HG03565 (cell line): ENCODE measurements around the gene RBM47.
"Not testable (repeated sequence)": the region's sequence is repeated elsewhere in the genome, so short reads cannot be mapped to it uniquely, and the experiment has no call there.

ENCODE experiments used
- ATAC-seq: cut with Tn5 transposase; IDR thresholded peaks from one replicate; pipeline ENCODE4 v1.9.1; 2021; ENCODE audit warnings: mild to moderate bottlenecking, moderate library complexity; ENCODE audit not compliant: unreplicated experiment

Gene RBM47

GRCh38 chr4:40544221-40544620 is 85.4 kb downstream of the RBM47 start:
- no peak for ATAC-seq

GRCh38 chr4:40540800-40541199 is 88.9 kb downstream of the RBM47 start:
- no peak for ATAC-seq

DNA sequence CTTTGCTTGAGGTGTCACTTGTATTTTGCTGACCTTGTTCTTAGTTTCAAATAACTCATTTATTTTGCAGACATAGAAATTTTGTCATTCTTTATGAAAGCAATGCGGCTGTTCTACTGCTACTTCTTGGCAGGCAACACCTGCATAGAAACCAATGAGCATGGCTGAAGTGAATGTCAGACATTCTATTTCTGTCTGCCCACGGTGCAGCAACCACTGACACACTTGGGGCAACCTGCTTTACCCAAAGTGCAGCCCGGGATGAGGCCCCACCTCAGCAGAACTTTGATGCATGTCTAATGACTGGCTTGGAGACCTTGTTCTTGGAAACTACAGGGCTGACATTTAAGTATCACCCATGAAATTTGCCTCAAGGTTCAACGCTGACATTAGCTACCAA is 93.6 kb downstream of the RBM47 start:
- peak; percentile 48 for ATAC-seq

DNA sequence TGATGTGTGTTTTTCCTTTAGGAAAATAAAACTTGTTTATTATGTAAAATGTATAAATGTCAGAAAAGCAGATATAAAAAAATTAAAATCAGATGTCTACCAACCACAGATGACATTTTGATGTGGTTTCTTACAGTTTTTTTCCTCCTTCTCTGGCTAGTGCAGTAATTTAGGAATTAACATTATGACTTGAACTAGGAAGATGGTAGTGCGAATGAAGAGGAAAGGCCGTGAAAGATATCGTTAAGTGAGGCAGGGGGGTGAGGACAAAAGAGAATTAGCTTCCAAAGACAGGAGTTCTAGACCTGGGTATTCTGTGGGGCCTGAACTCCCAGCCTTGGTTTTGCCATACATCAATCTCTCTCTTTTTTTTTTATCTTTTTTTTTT is 98.0 kb downstream of the RBM47 start:
- ATAC-seq, result no peak

DNA sequence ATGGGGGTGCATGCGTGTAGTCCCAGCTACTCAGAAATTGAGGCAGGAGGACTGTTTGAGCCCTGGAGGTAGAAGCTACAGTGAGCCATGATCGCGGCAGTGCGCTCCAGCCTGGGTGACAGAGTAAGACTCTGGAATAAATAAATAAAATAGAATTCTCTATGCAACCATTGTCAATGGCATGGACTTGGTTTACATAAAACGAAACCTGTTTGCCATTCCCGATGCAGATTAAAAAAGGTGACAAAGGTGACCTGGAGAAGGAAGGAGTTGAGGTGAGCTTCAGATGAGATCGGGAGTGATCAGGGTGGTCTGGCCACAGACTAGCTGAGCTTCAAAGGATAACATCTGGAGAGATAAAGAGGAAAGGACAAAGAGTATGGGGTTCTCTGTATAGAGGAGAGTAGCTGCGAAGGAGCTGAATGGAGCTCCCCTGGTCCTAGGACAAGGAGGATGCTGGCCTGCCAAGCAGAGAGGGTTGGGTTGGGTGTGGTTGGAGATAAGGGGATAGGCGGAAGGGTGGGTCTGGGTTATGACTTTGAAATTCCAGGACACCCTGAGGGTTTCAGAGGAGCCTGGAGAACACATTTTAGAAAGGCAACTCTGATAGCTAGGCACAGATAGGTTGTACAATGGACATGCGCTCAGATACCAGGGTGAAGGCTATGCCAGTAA is 98.6 kb downstream of the RBM47 start:
- ATAC-seq, result no peak

DNA sequence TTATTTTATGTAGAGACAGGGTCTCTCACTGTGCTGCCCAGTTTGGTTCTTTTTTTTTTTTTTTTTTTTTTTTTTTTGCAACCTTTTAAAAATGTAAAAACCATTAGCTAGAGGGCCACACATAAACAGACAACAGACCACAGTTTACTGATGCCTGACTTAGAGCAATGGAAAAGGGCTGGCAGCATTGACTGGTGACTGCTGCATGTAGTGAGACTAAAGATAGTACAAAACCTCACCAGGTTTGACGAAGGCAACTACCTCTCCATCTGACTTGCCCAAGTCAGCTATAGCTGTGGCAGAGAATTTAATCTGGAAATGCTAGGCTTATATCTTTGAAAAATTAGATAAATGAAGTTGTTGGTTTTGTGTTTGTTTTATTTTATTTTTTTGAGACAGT is 102.9 kb downstream of the RBM47 start:
- ATAC-seq, result no peak

DNA sequence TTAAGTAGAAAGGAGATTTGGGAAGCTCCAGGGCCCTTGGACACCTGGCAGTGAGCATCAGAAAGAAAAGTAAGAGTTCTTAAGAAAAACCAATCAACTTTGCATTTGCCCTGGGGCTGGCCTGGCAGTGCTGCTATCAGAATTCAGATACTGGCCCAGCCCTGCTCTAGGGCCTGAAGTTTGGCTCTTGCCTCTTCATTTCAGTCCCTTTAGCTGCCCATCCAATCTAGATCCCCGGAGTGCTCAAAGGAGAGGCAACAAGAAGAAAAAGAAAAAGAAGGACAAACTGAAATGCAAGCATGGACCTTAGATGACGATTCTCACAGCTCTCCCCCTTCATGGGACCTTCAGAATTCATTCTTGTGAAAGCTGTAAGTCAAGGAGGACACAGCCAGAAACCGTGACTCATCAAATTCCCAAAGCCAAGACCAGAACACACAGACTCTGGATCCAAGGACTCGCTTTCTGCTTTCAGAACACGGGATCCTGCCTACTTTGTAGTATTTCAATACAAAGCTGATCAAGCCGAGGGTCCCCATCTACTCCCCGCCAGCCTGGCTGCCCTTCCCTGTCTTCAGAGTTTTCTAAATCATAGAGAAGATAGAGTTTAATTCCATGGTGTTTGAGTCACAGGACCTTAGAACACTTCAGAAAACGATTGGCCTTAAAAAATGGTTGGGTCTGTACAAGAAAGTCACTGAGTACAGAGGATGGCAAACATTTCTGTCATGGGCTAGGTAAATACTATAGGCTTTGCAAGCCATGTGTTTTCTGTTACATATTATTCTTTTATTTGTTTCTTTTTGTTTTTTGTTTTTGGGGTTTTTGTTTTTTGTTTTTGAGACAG is 103.7 kb downstream of the RBM47 start:
- no peak for ATAC-seq

DNA sequence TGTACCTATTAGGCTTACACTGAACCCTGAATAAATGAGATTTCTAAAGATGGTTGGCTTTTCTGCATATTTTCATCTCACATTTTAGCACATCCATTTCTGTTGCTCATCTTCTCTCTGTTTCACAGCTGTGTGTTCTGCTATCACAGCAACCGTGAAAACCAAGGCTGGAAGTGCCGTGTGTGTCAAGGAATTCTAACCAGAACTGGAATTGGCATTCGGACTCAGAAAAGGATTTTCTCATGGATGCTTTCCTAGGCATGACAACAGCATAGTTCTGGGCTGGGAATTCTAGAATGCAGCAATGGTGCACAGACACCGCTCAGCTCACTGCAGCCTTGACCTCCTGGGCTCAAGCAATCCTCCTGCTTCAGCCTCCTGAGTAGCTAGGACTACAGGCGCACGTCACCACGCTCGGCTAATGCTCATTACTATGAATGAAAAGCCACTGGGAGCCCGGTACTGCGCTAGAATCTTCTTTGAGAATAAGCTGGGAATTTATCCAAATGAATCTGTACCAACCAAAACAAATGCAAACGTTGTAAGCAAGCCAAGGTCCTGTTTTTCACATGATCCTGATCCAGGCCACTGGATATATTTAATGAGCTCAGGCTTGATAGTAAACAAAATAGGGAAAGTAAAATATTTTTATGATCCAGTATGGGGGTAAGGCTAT is 105.2 kb downstream of the RBM47 start:
- ATAC-seq, result no peak

DNA sequence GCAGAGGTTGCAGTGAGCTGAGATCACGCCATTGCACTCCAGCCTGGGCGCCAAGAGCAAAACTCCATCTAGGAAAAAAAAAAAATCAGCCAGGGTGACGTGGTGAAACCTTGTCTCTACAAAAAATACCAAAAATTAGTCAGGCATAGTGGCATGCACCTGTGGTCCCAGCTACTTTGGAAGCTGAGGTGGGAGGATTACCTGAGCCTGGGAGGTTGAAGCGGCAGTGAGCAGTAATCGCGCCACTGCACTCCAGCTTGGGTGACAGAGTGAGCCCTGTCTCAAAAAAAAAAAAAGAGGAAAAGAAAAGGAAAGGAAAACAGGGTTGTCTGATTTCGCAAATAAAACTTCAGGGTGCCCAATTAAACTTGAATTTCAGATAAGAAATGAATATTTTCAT is 106.1 kb downstream of the RBM47 start:
- no peak for ATAC-seq

GRCh38 chr4:40521957-40522356 is 107.7 kb downstream of the RBM47 start:
- ATAC-seq, result no peak

DNA sequence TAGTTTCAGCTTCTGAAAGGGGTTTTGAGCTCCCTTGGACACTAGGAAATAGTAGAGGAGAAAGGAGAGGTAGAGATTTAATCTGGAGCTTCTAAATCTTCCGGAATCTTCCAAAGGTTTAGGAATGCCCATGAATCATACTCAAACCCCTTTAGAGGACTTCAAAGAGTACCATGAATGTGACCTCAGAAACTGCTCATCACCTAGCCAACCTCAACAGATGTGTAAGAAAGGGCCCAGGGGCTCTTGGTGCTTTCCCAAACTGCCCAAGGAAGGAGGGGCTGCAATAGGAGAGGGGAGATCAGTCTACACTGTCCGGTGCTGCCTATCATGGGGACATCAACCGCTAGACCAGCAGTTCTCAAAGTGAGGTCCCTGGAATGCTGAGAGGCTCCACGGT is 109.1 kb downstream of the RBM47 start:
- no peak for ATAC-seq

DNA sequence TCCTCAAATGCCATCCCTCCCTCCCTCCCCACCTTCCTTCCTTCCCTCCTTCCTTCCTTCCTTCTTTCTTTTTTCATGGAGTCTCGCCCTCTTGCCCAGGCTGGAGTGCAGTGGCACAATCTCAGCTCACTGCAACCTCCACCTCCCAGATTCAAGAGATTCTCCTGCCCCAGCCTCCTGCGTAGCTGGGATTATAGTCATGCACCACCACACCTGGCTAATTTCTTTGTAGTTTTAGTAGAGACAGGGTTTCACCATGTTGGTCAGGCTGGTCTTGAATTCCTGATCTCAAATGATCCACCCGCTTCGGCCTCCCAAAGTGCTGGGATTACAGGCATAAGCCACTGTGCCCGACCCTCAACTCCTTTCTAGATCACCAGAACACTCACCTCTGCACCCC is 112.6 kb downstream of the RBM47 start:
- not testable (repeated sequence) for ATAC-seq

DNA sequence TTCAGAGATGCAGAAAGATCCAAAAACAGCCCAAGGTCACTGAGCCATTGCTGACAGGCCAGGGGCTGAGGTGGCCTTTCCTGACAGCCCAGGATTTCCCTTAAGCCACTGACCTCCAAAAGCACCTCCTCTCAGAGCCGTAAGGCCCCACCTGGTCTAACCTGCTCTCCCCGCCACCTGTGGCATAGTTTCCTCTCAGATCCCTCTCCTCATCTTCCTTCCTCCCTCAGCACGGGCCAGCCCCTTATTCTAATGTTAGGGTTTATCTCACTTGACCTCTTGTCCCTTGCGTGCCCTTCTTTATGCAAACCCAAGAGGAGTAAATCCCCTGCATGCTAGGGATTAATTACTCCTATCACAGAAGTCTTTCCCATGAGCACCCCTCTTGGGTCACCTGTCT is 113.0 kb downstream of the RBM47 start:
- ATAC-seq, result peak; percentile 28

GRCh38 chr4:40515398-40516293 is 114.0 kb downstream of the RBM47 start:
- peak; percentile 71 for ATAC-seq

DNA sequence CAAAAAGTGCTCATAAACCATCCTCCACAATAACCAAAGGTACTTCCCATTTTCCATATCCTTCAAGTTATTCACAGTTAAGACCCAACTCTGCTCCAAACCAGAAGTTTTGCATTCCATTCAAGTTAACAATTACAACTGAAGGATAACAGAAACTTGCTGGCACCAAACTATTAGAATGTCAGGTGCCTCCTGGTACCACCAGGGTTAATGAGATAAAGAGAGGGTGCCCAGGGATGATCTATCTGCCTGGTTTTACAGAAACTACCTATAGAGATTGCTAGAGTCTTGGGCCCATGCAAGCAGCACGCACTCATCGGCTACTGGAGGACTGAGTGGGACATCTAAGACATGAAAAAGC is 114.6 kb downstream of the RBM47 start:
- ATAC-seq, result no peak

GRCh38 chr4:40514497-40514951 is 115.1 kb downstream of the RBM47 start:
- no peak for ATAC-seq

DNA sequence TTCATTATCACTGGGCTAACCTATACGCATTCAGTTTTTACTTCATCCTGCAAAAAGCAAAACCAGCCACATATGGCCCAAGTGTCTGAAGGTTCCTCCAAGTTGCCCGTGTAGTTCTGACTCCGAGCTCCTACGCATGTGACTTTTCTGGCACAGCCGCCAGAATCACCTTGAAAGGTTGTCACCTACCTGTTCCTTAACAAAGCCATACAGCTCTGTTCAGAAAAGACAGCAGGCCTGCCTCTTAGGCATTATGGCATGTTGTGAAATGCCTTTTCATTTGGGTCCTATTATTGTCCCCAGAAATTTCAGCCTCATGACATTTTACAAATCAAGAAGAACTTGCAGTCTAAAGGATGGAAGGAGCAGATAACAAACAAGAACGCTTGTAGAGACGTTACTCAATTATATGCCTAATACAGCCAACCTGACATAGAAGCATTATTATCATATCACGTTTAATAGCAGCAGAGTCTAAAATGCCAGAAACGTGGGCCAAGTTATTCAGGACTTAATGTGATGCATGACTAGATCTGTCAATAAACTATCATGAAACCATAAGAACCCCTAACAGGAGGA is 118.5 kb downstream of the RBM47 start:
- no peak for ATAC-seq

DNA sequence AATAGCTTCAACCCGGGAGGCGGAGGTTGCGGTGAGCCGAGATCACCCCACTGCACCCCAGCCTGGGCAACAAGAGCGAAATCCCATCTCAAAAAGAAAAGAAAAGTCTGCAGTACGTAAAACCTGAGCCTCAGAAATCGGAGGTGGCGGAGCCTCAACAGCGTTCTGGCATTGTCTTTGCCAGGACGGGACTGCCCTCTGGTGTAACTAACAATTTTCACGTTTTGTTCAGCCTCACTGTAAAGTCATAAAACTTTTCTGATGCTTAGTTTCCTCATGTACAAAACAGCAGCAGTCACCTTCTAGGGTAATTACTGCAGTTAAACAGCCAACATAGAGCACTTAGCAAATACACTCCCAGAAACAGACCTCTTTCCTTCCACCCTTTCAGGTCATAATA is 121.7 kb downstream of the RBM47 start:
- ATAC-seq, result no peak

DNA sequence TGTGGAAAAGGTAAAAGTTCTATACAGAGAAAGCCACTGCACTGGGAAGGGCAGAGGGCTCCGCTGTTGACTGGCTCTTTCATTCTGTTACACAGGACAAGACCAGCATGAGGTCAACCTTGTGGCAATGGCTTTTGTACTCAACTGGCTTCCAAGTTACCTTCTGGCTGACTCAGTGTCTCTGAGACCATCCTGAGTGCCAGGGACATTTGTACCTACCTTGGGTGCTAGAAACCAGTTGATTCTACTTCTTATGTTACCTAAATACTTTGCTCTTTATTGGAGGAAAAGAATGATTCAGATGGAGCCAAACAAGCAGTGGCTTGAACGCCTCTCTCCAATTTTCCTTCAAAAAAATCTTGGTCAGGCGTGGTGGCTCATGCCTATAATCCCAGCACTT is 123.2 kb downstream of the RBM47 start:
- no peak for ATAC-seq

DNA sequence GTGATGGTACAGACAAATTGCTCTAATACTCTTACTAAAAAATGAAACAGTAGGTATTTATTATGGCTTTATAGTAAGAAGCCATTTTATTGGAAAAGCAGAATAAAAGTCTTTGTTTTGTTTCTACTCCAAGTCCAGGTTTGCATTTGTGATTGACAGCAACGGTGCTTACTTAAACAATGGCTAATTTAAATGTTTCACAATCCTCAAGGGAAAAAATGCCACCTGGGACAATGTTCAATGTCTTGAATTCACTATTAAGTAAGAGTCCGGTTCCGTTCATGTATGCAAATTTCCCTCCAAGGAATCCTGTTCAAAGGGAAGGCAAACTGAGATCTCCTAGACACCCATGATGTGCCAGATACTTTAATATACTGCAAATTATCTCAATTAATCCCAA is 123.6 kb downstream of the RBM47 start:
- ATAC-seq, result no peak

DNA sequence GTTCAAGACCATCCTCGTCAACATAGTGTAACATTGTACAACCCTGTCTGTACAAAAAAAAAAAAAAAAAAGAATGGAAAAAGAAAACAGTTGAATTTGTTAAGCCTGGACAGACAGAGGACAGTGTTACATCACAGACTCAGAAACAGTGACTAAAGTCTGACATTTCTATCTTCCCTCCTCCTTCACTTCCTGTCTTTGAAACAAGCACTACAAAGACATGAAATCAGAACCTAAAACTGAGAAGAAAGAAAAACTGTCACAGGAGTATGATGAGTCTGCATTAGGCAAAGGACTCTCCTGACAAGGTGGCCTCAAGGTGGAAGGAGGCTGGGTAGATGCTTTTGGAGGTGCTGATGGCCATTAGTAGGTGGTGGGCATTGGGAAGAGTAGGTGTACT is 126.7 kb downstream of the RBM47 start:
- peak; percentile 41 for ATAC-seq
